Sigmoid colon (tissue), 7 donors: ENCODE data around the gene KCTD16. TPM values are rescaled to one million over a fixed set of nuclear protein-coding genes. Genes with fewer than 3 reads are reported as not detected.

Experiments used
- DNase-seq: peaks from one replicate; pipeline ENCODE4 v3.0.0-alpha.2; 2019
- H3K27ac ChIP-seq, 4 donors: fragments of 200-600 bp; sonication (generic); one replicate each; pipeline ENCODE4 v1.5.1; 2016 to 2019; ENCODE audit warnings: mild to moderate bottlenecking in 1 of 4
- H3K27me3 ChIP-seq, 3 donors: fragments of 200-600 bp; sonication (generic); one replicate each; pipeline ENCODE4 v1.5.1; 2019; ENCODE audit warnings: mild to moderate bottlenecking in 1 of 3
- H3K36me3 ChIP-seq, 4 donors: fragments of 200-600 bp; sonication (generic); one replicate each; pipeline ENCODE4 v1.5.1; 2016 to 2019
- H3K4me1 ChIP-seq, 4 donors: fragments of 200-600 bp; sonication (generic); one replicate each; pipeline ENCODE4 v1.5.1; 2017 to 2019
- H3K4me3 ChIP-seq, 4 donors: fragments of 200-600 bp; sonication (generic); one replicate each; pipeline ENCODE4 v1.5.1; 2017 to 2019; ENCODE audit warnings: mild to moderate bottlenecking in 2 of 4, moderate library complexity in 1 of 4
- H3K9me3 ChIP-seq, 4 donors: fragments of 200-600 bp in 3 of 4; sonication (generic) in 3 of 4; one replicate each; pipeline versions ENCODE4 v1.5.1 to v1.6.1; 2013 to 2019
- EP300 ChIP-seq, 4 donors: sonication (generic); formaldehyde crosslinking; IDR thresholded peaks; one replicate each; pipeline ENCODE4 v1.6.1; 2017; ENCODE audit warnings: antibody characterized with exemption in 4 of 4
- POLR2A ChIP-seq, 2 donors: fragments of 450-650 bp; IDR thresholded peaks; one replicate each; pipeline ENCODE4 v1.6.1; 2016; ENCODE audit warnings: antibody characterized with exemption in 2 of 2, mild to moderate bottlenecking in 2 of 2, moderate library complexity in 2 of 2
- POLR2AphosphoS5 ChIP-seq, 4 donors: sonication (generic); formaldehyde crosslinking; IDR thresholded peaks; one replicate each; pipeline ENCODE4 v1.6.1; 2017; ENCODE audit warnings: antibody characterized with exemption in 4 of 4
- WGBS, 2 donors: extraction: QIAGEN DNeasy Blood & Tissue Kit; methylation state at CpG; one replicate each; pipeline ENCODE4 v1.1.7; 2013; 5-methylcytosine and 5-hydroxymethylcytosine counted together
- intact Hi-C: fragments of 100-400 bp; cut with DNase I; formaldehyde crosslinking; loops from one replicate; pipeline ENCODE4 v1.15.1; 2023
- polyA plus RNA-seq, 3 donors: library from polyadenylated mRNA; stranded (reverse); fragments of 200-250 nt; gene quantifications; one replicate each; pipeline ENCODE4 v1.2.3, GENCODE V29; 2013
- total RNA-seq, 4 donors: library from RNA; depleted of rRNA; stranded (reverse); fragments of >200 nt; gene quantifications; one replicate each; pipeline ENCODE4 v1.1.0, GENCODE V29; 2016
- TF ChIP-seq, protein P1 (sequence below), 4 experiments: fragments of 450-650 bp in 3 of 4; fragments of 200-600 bp in 1 of 4; IDR thresholded peaks; one replicate each; pipeline ENCODE4 v1.5.1; 2016 to 2019; ENCODE audit warnings: antibody characterized with exemption in 4 of 4, mild to moderate bottlenecking in 3 of 4, moderate library complexity in 2 of 4
- donor health status: healthy with polysubstance abuse.
- donor health status: Bipolar disorder and iron deficiency.
- donor health status: healthy.

Gene KCTD16
- total and polyA plus RNA-seq, 7 donors: under 0.01 to 0.71 (median 0.16) TPM; not detected in 2

- Histone ChIP-seq H3K9me3 (no peaks in the 10 kb centered on the region), H3K36me3 (no peaks in the 10 kb centered on the region), H3K4me1 (no peaks in the 10 kb centered on the region), H3K27me3 (no peaks in the 10 kb centered on the region), H3K27ac (no peak overlapping the region), H3K4me3 (no peak overlapping the region)
- DNase-seq: no peak
- intact Hi-C loops: no loop called here
- TF ChIP-seq POLR2A (IDR thresholded peaks at IDR 0.05): no peak
- no peak for TF ChIP-seq EP300 (IDR thresholded peaks at IDR 0.05)
- no peak for TF ChIP-seq POLR2AphosphoS5 (IDR thresholded peaks at IDR 0.05)
- TF ChIP-seq, protein P1, sequence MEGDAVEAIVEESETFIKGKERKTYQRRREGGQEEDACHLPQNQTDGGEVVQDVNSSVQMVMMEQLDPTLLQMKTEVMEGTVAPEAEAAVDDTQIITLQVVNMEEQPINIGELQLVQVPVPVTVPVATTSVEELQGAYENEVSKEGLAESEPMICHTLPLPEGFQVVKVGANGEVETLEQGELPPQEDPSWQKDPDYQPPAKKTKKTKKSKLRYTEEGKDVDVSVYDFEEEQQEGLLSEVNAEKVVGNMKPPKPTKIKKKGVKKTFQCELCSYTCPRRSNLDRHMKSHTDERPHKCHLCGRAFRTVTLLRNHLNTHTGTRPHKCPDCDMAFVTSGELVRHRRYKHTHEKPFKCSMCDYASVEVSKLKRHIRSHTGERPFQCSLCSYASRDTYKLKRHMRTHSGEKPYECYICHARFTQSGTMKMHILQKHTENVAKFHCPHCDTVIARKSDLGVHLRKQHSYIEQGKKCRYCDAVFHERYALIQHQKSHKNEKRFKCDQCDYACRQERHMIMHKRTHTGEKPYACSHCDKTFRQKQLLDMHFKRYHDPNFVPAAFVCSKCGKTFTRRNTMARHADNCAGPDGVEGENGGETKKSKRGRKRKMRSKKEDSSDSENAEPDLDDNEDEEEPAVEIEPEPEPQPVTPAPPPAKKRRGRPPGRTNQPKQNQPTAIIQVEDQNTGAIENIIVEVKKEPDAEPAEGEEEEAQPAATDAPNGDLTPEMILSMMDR (IDR thresholded peaks at IDR 0.05): no peak
- WGBS, 2 donors: 14 to 34% methylated on average over 2 of the region's 2 CpGs
Observed at GRCh38 chr5:144472221-144472620, 301.5 kb downstream of the KCTD16 start.

DNA sequence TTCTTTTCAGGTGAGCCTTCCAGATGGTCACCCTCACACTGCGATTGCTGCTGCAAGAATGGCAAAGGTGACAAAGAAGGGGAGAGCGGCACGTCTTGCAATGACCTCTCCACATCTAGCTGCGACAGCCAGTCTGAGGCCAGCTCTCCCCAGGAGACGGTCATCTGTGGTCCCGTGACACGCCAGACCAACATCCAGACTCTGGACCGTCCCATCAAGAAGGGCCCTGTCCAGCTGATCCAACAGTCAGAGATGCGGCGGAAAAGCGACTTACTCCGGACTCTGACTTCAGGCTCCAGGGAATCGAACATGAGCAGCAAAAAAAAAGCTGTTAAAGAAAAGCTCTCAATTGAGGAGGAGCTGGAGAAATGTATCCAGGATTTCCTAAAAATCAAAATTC lies 303.0 kb downstream of the KCTD16 start:
- Histone ChIP-seq H3K9me3 (no peaks in the 10 kb centered on the region), H3K36me3 (no peaks in the 10 kb centered on the region), H3K27ac (no peak overlapping the region), H3K4me3 (no peak overlapping the region), H3K27me3 (no peaks in the 10 kb centered on the region), H3K4me1 (no peaks in the 10 kb centered on the region)
- intact Hi-C loops: no loop called here
- DNase-seq: no peak
- TF ChIP-seq POLR2AphosphoS5 (IDR thresholded peaks at IDR 0.05) (no peak), POLR2A (IDR thresholded peaks at IDR 0.05) (no peak), EP300 (IDR thresholded peaks at IDR 0.05) (no peak)
- TF ChIP-seq, protein P1 (IDR thresholded peaks at IDR 0.05): no peak
- 95 to 97% methylated on average over 13 of the region's 13 CpGs for WGBS, 2 donors

GRCh38 chr5:144478565-144478964 lies 307.9 kb downstream of the KCTD16 start:
- no peak overlapping the region for H3K27ac ChIP-seq
- H3K9me3 ChIP-seq: no peaks in the 10 kb centered on the region
- H3K27me3 ChIP-seq: no peaks in the 10 kb centered on the region
- no peaks in the 10 kb centered on the region for H3K36me3 ChIP-seq
- no peak for DNase-seq
- H3K4me1 ChIP-seq: no peaks in the 10 kb centered on the region
- intact Hi-C loops: no loop called here
- TF ChIP-seq POLR2AphosphoS5 (IDR thresholded peaks at IDR 0.05) (no peak), POLR2A (IDR thresholded peaks at IDR 0.05) (no peak), EP300 (IDR thresholded peaks at IDR 0.05) (no peak)
- TF ChIP-seq, protein P1 (IDR thresholded peaks at IDR 0.05): no peak
- no peak overlapping the region for H3K4me3 ChIP-seq

GRCh38 chr5:144481861-144482260 lies 311.2 kb downstream of the KCTD16 start:
- DNase-seq: no peak
- Histone ChIP-seq H3K36me3 (no peaks in the 10 kb centered on the region), H3K27me3 (no peaks in the 10 kb centered on the region), H3K9me3 (no peaks in the 10 kb centered on the region), H3K27ac (no peak overlapping the region), H3K4me1 (no peaks in the 10 kb centered on the region), H3K4me3 (no peak overlapping the region)
- intact Hi-C loops: no loop called here
- no peak for TF ChIP-seq POLR2A (IDR thresholded peaks at IDR 0.05)
- no peak for TF ChIP-seq POLR2AphosphoS5 (IDR thresholded peaks at IDR 0.05)
- TF ChIP-seq, protein P1 (IDR thresholded peaks at IDR 0.05): no peak
- no peak for TF ChIP-seq EP300 (IDR thresholded peaks at IDR 0.05)

- TF ChIP-seq, protein P1 (IDR thresholded peaks at IDR 0.05): no peak
- no peak for TF ChIP-seq POLR2AphosphoS5 (IDR thresholded peaks at IDR 0.05)
- TF ChIP-seq EP300 (IDR thresholded peaks at IDR 0.05): no peak
- no peak for TF ChIP-seq POLR2A (IDR thresholded peaks at IDR 0.05)
- Histone ChIP-seq H3K4me3 (no peak overlapping the region), H3K36me3 (no peaks in the 10 kb centered on the region), H3K9me3 (no peaks in the 10 kb centered on the region), H3K27ac (no peak overlapping the region), H3K4me1 (no peaks in the 10 kb centered on the region), H3K27me3 (no peaks in the 10 kb centered on the region)
- DNase-seq: no peak
- WGBS, 2 donors: 77 to 84% methylated on average over 9 of the region's 9 CpGs
- intact Hi-C loops: no loop called here
Observed at GRCh38 chr5:144484124-144484897, 313.6 kb downstream of the KCTD16 start.
